BJ (cell line): ENCODE measurements around the gene PKP3. TPM values are rescaled to one million over a fixed set of nuclear protein-coding genes. Genes with fewer than 3 reads are reported as not detected.

Experiments used
- CTCF ChIA-PET: fragments of 350-600 bp; formaldehyde crosslinking; extraction: SDS; loops from one replicate; lab custom pipeline; 2021; ENCODE audit warnings: antibody characterized with exemption, inconsistent platforms; lab: Yijun Ruan, JAX
- POLR2A ChIA-PET: fragments of 300-600 bp; sonication (Branson Sonifier 250); formaldehyde crosslinking; extraction: SDS; loops from one replicate; lab custom pipeline; 2021; ENCODE audit warnings: antibody characterized with exemption; lab: Charles Lee
- DNase-seq: peaks from one replicate; pipeline ENCODE4 v3.0.0-alpha.2; 2011; ENCODE audit warnings: low read depth
- H3K27me3 ChIP-seq: 2 replicates; pipeline ENCODE4 v1.6.0; 2011; ENCODE audit warnings: low read length; ENCODE audit not compliant: control insufficient read depth, insufficient read depth
- H3K36me3 ChIP-seq: 2 replicates; pipeline ENCODE4 v1.5.1; 2011; ENCODE audit warnings: low read length; ENCODE audit not compliant: control insufficient read depth, insufficient read depth
- H3K4me3 ChIP-seq: 2 replicates; pipeline ENCODE4 v1.5.1; 2011; ENCODE audit warnings: low read depth, mild to moderate bottlenecking, control low read depth, low read length
- polyA plus RNA-seq: library from polyadenylated mRNA; depleted of rRNA; stranded (reverse); fragments of >200 nt; gene quantifications from 2 replicates; pipeline ENCODE4 v1.2.3, GENCODE V29; 2011
- TF ChIP-seq, protein P1 (sequence below): IDR thresholded peaks from 2 replicates; pipeline ENCODE4 v1.5.1; 2011; ENCODE audit warnings: low read depth, mild to moderate bottlenecking, control low read depth, inconsistent platforms, low read length, moderate library complexity; ENCODE audit not compliant: insufficient read depth

The PKP3 gene
- polyA plus RNA-seq, 1 experiment, result 0.86 TPM

GRCh38 chr11:371716-372590, 22.1 kb upstream of the PKP3 start:
- Histone ChIP-seq H3K4me3 (no peak overlapping the region), H3K36me3 (0 out of 2 replicates have a peak, but pooled peaks cover 2% of the 10 kb centered on the region), H3K27me3 (peaks cover 18% of the 10 kb centered on the region)
- ChIA-PET CTCF (interaction anchor here (1.2 kb wide), 1 partner anchor 73 kb away, joined by 3 read pairs; the partner anchor contains the start of gene IFITM5), POLR2A (no interaction called here)
- TF ChIP-seq, protein P1, sequence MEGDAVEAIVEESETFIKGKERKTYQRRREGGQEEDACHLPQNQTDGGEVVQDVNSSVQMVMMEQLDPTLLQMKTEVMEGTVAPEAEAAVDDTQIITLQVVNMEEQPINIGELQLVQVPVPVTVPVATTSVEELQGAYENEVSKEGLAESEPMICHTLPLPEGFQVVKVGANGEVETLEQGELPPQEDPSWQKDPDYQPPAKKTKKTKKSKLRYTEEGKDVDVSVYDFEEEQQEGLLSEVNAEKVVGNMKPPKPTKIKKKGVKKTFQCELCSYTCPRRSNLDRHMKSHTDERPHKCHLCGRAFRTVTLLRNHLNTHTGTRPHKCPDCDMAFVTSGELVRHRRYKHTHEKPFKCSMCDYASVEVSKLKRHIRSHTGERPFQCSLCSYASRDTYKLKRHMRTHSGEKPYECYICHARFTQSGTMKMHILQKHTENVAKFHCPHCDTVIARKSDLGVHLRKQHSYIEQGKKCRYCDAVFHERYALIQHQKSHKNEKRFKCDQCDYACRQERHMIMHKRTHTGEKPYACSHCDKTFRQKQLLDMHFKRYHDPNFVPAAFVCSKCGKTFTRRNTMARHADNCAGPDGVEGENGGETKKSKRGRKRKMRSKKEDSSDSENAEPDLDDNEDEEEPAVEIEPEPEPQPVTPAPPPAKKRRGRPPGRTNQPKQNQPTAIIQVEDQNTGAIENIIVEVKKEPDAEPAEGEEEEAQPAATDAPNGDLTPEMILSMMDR, result no peak
- DNase-seq, result no peak

- Histone ChIP-seq H3K27me3 (peaks cover 9% of the 10 kb centered on the region), H3K36me3 (0 out of 2 replicates have a peak, but pooled peaks cover 2% of the 10 kb centered on the region), H3K4me3 (no peak overlapping the region)
- ChIA-PET POLR2A (no interaction called here), CTCF (interaction anchor here (0.5 to 0.6 kb wide), 2 partner anchors 10 to 187 kb away, joined by 3 read pairs; no protein-coding TSS in a partner anchor)
- no peak for DNase-seq
- TF ChIP-seq, protein P1, result no peak
Measured at GRCh38 chr11:372809-373715, 20.9 kb upstream of the PKP3 start.

GRCh38 chr11:373716-374551, 20.1 kb upstream of the PKP3 start:
- DNase-seq, result no peak
- peaks cover 6% of the 10 kb centered on the region for H3K27me3 ChIP-seq
- TF ChIP-seq, protein P1, result no peak
- ChIA-PET POLR2A (no interaction called here), CTCF (interaction anchor here (0.6 kb wide), 1 partner anchor 188 kb away, joined by 3 read pairs; no protein-coding TSS in a partner anchor)
- no peak overlapping the region for H3K4me3 ChIP-seq
- 0 out of 2 replicates have a peak, but pooled peaks cover 2% of the 10 kb centered on the region for H3K36me3 ChIP-seq

DNA sequence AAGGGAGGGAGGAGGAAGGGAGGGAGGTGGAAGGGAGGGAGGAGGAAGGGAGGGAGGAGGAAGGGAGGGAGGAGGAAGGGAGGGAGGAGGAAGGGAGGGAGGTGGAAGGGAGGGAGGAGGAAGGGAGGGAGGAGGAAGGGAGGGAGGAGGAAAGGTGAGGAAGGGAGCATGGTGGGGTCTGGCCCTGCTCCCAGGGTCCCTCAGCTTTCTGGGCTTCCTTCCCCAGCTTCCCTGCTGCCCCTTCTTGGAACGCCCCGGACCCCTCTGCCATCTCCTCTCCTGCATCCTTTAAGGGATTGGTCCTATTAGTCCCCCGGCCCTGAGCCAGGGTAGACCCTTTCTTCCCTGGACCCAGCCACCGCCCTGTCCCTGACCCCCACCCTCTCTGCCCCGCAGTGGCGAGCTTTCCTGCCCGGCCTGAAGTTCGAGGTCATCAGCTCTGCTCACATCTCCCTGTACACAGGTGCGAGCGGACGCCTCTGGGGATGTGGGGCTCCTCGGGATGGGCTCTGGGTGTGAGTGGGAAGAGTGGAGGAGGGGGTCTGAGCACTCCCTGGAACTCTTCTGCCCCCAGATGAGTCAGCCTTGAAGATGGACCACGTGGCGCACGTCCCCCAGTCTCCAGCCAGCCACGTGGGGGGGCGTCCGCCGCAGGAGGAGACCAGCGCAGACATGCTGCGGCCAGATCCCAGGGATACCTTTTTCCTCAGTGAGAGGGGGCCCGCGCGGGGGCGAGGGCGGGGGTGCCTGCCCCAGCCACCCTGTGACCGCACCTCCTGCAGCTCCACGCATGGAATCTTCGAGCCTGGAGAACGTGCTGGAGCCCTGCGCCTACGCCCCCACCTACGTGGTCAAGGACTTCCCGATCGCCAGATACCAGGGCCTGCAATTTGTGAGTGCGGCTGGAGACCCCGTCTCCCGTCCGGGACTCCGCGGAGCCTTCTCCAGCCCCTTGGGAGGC, 18.7 kb upstream of the PKP3 start:
- H3K36me3 ChIP-seq, result 0 out of 2 replicates have a peak, but pooled peaks cover 2% of the 10 kb centered on the region
- CTCF ChIA-PET, result no interaction called here
- POLR2A ChIA-PET, result no interaction called here

More for the DNA sequence above, 18.7 kb upstream of the PKP3 start:
- no peak overlapping the region for H3K4me3 ChIP-seq
- H3K27me3 ChIP-seq, result peaks cover 3% of the 10 kb centered on the region
- DNase-seq, result no peak
- TF ChIP-seq, protein P1, result no peak
